SU-DHL-6 (cell line): ENCODE results near the gene SUCNR1.

Experiments
- H2AFZ ChIP-seq: fragments of 200-600 bp; sonication (generic); 2 replicates; pipeline ENCODE4 v1.6.1; 2014; ENCODE audit warnings: low read depth, mild to moderate bottlenecking, moderate library complexity, mixed read lengths, antibody characterized with exemption, low read length; ENCODE audit not compliant: severe bottlenecking
- H3F3A ChIP-seq: fragments of 200-600 bp; shearing (Covaris generic); 2 replicates; pipeline ENCODE4 v1.6.0; 2016; ENCODE audit warnings: antibody characterized with exemption, mild to moderate bottlenecking; ENCODE audit not compliant: insufficient read depth
- H3K27ac ChIP-seq: fragments of 200-600 bp; sonication (generic); 2 replicates; pipeline ENCODE4 v1.5.1; 2016; ENCODE audit warnings: low read depth, mild to moderate bottlenecking, low read length, moderate library complexity, mixed read lengths
- H3K27me3 ChIP-seq: fragments of 200-600 bp; sonication (generic), shearing (Covaris generic); 2 replicates; pipeline ENCODE4 v1.6.0; 2014; ENCODE audit warnings: mild to moderate bottlenecking, low read length
- H3K36me3 ChIP-seq: fragments of 200-600 bp; sonication (generic); 2 replicates; pipeline ENCODE4 v1.6.1; 2014; ENCODE audit warnings: mild to moderate bottlenecking, low read length, mixed read lengths
- H3K4me2 ChIP-seq: fragments of 300-600, 200-600 bp; shearing (Covaris generic), sonication (generic); 2 replicates; pipeline ENCODE4 v1.6.0; 2014; ENCODE audit warnings: low read length, low read depth, mild to moderate bottlenecking; ENCODE audit not compliant: poor library complexity, severe bottlenecking
- H3K4me3 ChIP-seq: fragments of 200-600 bp; sonication (generic); 2 replicates; pipeline ENCODE4 v1.5.1; 2014; ENCODE audit warnings: antibody characterized with exemption, low read length, mild to moderate bottlenecking, mixed read lengths; ENCODE audit not compliant: insufficient read depth, poor library complexity, severe bottlenecking
- H3K79me2 ChIP-seq: fragments of 200-600 bp; sonication (generic); 2 replicates; pipeline ENCODE4 v1.6.1; 2014; ENCODE audit warnings: mild to moderate bottlenecking, low read length, moderate library complexity; ENCODE audit not compliant: insufficient read depth
- H3K9ac ChIP-seq: fragments of 200-600 bp; sonication (generic); 2 replicates; pipeline ENCODE4 v1.7.0; 2014; ENCODE audit warnings: mild to moderate bottlenecking, low read length
- H3K9me2 ChIP-seq: fragments of 200-600 bp; sonication (generic); replicated peaks from 2 replicates; pipeline ENCODE4 v1.6.1; 2014; ENCODE audit warnings: low read length; ENCODE audit not compliant: insufficient read depth
- H3K9me3 ChIP-seq: fragments of 200-600 bp; sonication (generic); 2 replicates; pipeline ENCODE4 v1.6.1; 2014; ENCODE audit warnings: low read length, mixed read lengths; ENCODE audit not compliant: insufficient read depth
- H4K20me1 ChIP-seq: fragments of 200-600 bp; sonication (generic); 2 replicates; pipeline ENCODE4 v1.6.1; 2014; ENCODE audit warnings: low read depth, mild to moderate bottlenecking, antibody characterized with exemption, low read length, moderate library complexity, mixed read lengths
- EZH2phosphoT487 ChIP-seq: fragments of 200-600 bp; sonication (generic), shearing (Covaris generic); conservative IDR thresholded peaks from 2 replicates; pipeline ENCODE4 v1.6.1; 2018; ENCODE audit warnings: mild to moderate bottlenecking, antibody characterized with exemption, low read length, moderate library complexity, mixed read lengths
- TF ChIP-seq, protein P1 (sequence below): fragments of 200-600 bp; sonication (generic); IDR thresholded peaks from one replicate; pipeline ENCODE4 v1.5.1; 2017; ENCODE audit warnings: antibody characterized with exemption, mild to moderate bottlenecking, low read length, moderate library complexity; ENCODE audit not compliant: insufficient read depth, poor library complexity, severe bottlenecking

The SUCNR1 gene

DNA sequence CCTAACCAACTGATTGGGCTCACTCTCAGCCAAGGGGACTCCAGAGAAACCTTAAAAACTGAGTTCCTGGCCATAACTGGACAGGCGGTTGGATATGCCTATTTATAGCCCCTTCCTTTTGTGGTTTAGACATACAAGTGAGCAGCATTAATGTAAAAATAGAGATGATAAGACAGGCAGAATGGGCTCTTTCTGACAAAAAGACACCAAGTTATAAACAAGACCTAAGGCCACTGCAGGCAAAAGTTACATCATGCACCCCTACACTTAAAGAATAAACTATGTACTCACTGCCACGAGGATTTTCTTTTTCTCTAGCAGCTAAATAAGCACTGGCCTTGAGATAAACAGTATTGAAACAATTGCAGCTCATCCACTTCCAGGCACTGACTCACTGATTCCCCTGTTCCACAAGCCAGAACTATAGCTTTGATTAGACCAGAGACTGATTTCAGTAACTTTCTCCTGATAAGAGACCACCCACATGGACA lies 30.1 kb downstream of the SUCNR1 start:
- Histone ChIP-seq H4K20me1 (no peaks in the 10 kb centered on the region), H3F3A (no peaks in the 10 kb centered on the region), H3K9me3 (no peaks in the 10 kb centered on the region), H2AFZ (no peak overlapping the region), H3K27me3 (no peaks in the 10 kb centered on the region), H3K9ac (no peak overlapping the region), H3K4me3 (no peak overlapping the region), H3K4me2 (no peak overlapping the region), H3K9me2 (no peaks in the 10 kb centered on the region), H3K36me3 (no peaks in the 10 kb centered on the region), H3K27ac (no peak overlapping the region), H3K79me2 (no peaks in the 10 kb centered on the region)
- TF ChIP-seq, protein P1, sequence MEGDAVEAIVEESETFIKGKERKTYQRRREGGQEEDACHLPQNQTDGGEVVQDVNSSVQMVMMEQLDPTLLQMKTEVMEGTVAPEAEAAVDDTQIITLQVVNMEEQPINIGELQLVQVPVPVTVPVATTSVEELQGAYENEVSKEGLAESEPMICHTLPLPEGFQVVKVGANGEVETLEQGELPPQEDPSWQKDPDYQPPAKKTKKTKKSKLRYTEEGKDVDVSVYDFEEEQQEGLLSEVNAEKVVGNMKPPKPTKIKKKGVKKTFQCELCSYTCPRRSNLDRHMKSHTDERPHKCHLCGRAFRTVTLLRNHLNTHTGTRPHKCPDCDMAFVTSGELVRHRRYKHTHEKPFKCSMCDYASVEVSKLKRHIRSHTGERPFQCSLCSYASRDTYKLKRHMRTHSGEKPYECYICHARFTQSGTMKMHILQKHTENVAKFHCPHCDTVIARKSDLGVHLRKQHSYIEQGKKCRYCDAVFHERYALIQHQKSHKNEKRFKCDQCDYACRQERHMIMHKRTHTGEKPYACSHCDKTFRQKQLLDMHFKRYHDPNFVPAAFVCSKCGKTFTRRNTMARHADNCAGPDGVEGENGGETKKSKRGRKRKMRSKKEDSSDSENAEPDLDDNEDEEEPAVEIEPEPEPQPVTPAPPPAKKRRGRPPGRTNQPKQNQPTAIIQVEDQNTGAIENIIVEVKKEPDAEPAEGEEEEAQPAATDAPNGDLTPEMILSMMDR: no peak
- TF ChIP-seq EZH2phosphoT487: no peak

DNA sequence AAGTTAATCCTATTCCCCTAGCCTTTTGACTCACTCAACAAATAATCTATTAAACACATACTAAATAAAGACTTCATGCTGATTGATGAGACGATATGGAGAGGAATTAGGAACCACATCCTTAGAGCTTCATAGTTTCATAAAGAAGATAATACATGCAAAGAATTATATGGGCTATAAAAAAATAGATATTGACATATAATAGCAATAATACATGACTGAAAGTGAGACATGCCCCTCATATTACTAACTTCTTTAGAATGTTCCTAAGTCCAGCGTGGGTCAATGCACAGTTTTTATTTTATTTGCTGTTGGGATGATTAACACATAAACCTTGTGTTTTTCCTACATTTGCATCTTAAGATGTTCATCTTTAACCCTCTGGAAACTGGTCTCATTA lies 32.2 kb downstream of the SUCNR1 start:
- Histone ChIP-seq H4K20me1 (no peaks in the 10 kb centered on the region), H3K4me3 (no peak overlapping the region), H3K9me2 (no peaks in the 10 kb centered on the region), H3K4me2 (no peak overlapping the region), H2AFZ (no peak overlapping the region), H3F3A (no peaks in the 10 kb centered on the region), H3K27ac (no peak overlapping the region), H3K36me3 (no peaks in the 10 kb centered on the region), H3K79me2 (no peaks in the 10 kb centered on the region), H3K27me3 (no peaks in the 10 kb centered on the region), H3K9me3 (no peaks in the 10 kb centered on the region), H3K9ac (no peak overlapping the region)
- no peak for TF ChIP-seq EZH2phosphoT487
- TF ChIP-seq, protein P1: no peak

DNA sequence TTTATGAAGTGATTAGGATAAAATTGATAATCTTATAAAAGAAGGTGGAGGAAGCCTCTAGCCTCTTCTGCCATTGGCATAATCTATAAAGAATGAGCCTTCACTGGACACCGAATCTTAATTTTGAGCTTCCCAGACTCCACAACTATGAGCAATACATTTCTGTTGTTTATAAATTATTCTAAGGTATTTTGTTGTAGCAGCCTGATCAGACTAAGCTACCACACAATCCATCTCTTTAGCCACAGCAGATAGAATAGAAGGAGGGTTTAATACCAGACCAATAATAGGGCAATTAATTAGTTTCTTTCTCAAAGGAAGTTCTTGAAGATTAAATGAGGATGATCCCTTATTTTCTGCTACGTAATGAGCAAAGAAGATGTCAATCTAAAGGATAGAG lies 33.3 kb downstream of the SUCNR1 start:
- Histone ChIP-seq H3K4me2 (no peak overlapping the region), H3K36me3 (no peaks in the 10 kb centered on the region), H2AFZ (no peak overlapping the region)

More for the DNA sequence above, 33.3 kb downstream of the SUCNR1 start:
- no peaks in the 10 kb centered on the region for H3K9me2 ChIP-seq
- no peak overlapping the region for H3K27ac ChIP-seq
- no peaks in the 10 kb centered on the region for H3F3A ChIP-seq
- no peaks in the 10 kb centered on the region for H3K79me2 ChIP-seq
- TF ChIP-seq, protein P1: no peak
- TF ChIP-seq EZH2phosphoT487: no peak
- no peaks in the 10 kb centered on the region for H3K9me3 ChIP-seq
- H3K27me3 ChIP-seq: no peaks in the 10 kb centered on the region
- no peak overlapping the region for H3K4me3 ChIP-seq
- H3K9ac ChIP-seq: no peak overlapping the region
- no peaks in the 10 kb centered on the region for H4K20me1 ChIP-seq
